Keratinocyte (primary cell): ENCODE measurements around the gene ANKS1A. TPM values are rescaled to one million over a fixed set of nuclear protein-coding genes. Genes with fewer than 3 reads are reported as not detected.

ENCODE experiments used
- DNase-seq: peaks from one replicate; pipeline ENCODE4 v3.0.0-alpha.2; 2011; ENCODE audit warnings: low read depth, missing footprints, low spot score
- FAIRE-seq: peaks from 2 replicates; lab custom pipeline; 2011; peaks lifted over from hg19 to GRCh38; lab: Jason Lieb, UNC
- H2AFZ ChIP-seq: 2 replicates; pipeline ENCODE4 v1.6.0; 2012; ENCODE audit warnings: low read length, control low read depth, inconsistent platforms; ENCODE audit not compliant: control insufficient read depth
- H3K27ac ChIP-seq: 2 replicates; pipeline ENCODE4 v1.5.1; 2011; ENCODE audit warnings: low read length; ENCODE audit not compliant: control insufficient read depth, insufficient read depth
- H3K27me3 ChIP-seq: 3 replicates; pipeline ENCODE4 v1.6.0; 2011; ENCODE audit warnings: low read length; ENCODE audit not compliant: control insufficient read depth, insufficient read depth; ENCODE audit errors: extremely low read depth
- H3K36me3 ChIP-seq, 2 experiments: 2 replicates in 1 of 2; 3 replicates in 1 of 2; pipeline ENCODE4 v1.5.1; 2011; ENCODE audit warnings: low read length in 2 of 2, mild to moderate bottlenecking in 1 of 2; ENCODE audit not compliant: control insufficient read depth in 2 of 2, insufficient read depth in 2 of 2; ENCODE audit errors: extremely low read depth in 1 of 2
- H3K4me1 ChIP-seq: 3 replicates; pipeline ENCODE4 v1.5.1; 2011; ENCODE audit warnings: low read length; ENCODE audit not compliant: control insufficient read depth, insufficient read depth; ENCODE audit errors: extremely low read depth
- H3K4me2 ChIP-seq: 3 replicates; pipeline ENCODE4 v1.6.0; 2011; ENCODE audit warnings: low read depth, low read length; ENCODE audit not compliant: control insufficient read depth, insufficient read depth; ENCODE audit errors: extremely low read depth
- H3K4me3 ChIP-seq, 3 experiments: fragments of 200-600 bp in 1 of 3; sonication (generic) in 1 of 3; 2 replicates in 2 of 3; 3 replicates in 1 of 3; pipeline ENCODE4 v1.5.1; 2011 to 2016; ENCODE audit warnings: low read length in 3 of 3, mild to moderate bottlenecking in 3 of 3, control low read depth in 2 of 3, inconsistent platforms in 1 of 3, low read depth in 1 of 3, mixed read lengths in 1 of 3, mixed run types in 1 of 3, moderate library complexity in 1 of 3; ENCODE audit not compliant: control insufficient read depth in 2 of 3, insufficient read depth in 2 of 3; ENCODE audit errors: extremely low read depth in 1 of 3
- H3K79me2 ChIP-seq: 2 replicates; pipeline ENCODE4 v1.6.0; 2012; ENCODE audit warnings: low read length; ENCODE audit not compliant: control insufficient read depth, insufficient read depth
- H3K9ac ChIP-seq: 3 replicates; pipeline ENCODE4 v1.6.0; 2011; ENCODE audit warnings: low read length; ENCODE audit not compliant: control insufficient read depth, insufficient read depth; ENCODE audit errors: extremely low read depth
- H3K9me1 ChIP-seq: 3 replicates; pipeline ENCODE4 v1.6.0; 2011; ENCODE audit warnings: low read length; ENCODE audit not compliant: control insufficient read depth, insufficient read depth; ENCODE audit errors: extremely low read depth
- H3K9me3 ChIP-seq: 2 replicates; pipeline ENCODE4 v1.5.1; 2012; ENCODE audit warnings: low read depth, low read length; ENCODE audit not compliant: control insufficient read depth
- H4K20me1 ChIP-seq: 3 replicates; pipeline ENCODE4 v1.6.0; 2011; ENCODE audit warnings: low read length; ENCODE audit not compliant: control insufficient read depth, insufficient read depth; ENCODE audit errors: extremely low read depth
- EZH2 ChIP-seq: IDR thresholded peaks from one replicate; pipeline ENCODE4 v1.6.1; 2012; ENCODE audit warnings: inconsistent platforms, mild to moderate bottlenecking, low read length, moderate library complexity
- dilution Hi-C: fragments of 300-500 bp; cut with MboI; formaldehyde crosslinking; loops from one replicate; pipeline ENCODE4 v1.7.0; 2020; ENCODE audit warnings: low sequenced_read_pairs; ENCODE audit not compliant: extremely low pct_ligation_motif_present
- polyA plus RNA-seq, 5 experiments: library from polyadenylated mRNA; depleted of rRNA in 3 of 5; stranded (reverse) in 3 of 5; stranded (forward) in 1 of 5; unstranded in 1 of 5; fragments of >200 nt; gene quantifications; 1 replicate in 1 of 5; 2 replicates in 3 of 5; 3 replicates in 1 of 5; pipeline versions ENCODE4 v1.2.1 to v1.2.3, GENCODE V29; 2011 to 2012; ENCODE audit warnings: missing spikeins in 2 of 5, low read depth in 1 of 5, low replicate concordance in 1 of 5
- TF ChIP-seq, protein P1 (sequence below), 3 experiments: IDR thresholded peaks in 1 of 3; conservative IDR thresholded peaks in 1 of 3; optimal IDR thresholded peaks in 1 of 3; 2 replicates in 2 of 3; 3 replicates in 1 of 3; pipeline versions ENCODE3 to v1.5.1; 2011; ENCODE audit warnings: low read length in 3 of 3, mild to moderate bottlenecking in 3 of 3, moderate library complexity in 2 of 3, control low read depth in 1 of 3, inconsistent platforms in 1 of 3; ENCODE audit not compliant: insufficient read depth in 2 of 3; ENCODE audit errors: extremely low read depth in 1 of 3

Gene ANKS1A
- polyA plus RNA-seq, 1 donor (not counting 4 experiments of a cell fraction or from before 2014, with no cell fraction given), result 8.6 TPM

DNA sequence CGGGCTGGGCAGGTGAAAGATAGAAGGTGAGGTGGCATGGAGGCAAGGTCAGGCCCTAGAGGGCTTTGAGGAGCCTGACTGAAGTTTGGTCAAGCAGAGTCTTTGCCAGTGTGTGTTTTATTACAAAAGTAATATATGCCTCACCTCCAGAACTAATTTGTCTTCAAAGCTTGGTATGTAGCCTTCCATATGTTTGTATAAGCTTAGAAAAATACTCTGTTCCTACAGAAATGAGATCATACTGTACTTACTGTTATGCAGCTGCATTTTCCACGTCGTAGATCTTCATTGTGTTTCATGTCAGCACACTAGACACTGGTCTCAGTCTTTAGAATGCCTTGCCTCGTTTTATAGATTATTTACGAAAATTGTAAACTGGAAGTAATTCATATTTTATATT, 61.8 kb downstream of the ANKS1A start:
- H3K4me3 ChIP-seq, result no peak overlapping the region
- dilution Hi-C loops, result no loop called here
- no peaks in the 10 kb centered on the region for H3K9me1 ChIP-seq
- no peak overlapping the region for H3K27ac ChIP-seq
- TF ChIP-seq EZH2, result no peak
- TF ChIP-seq, protein P1, sequence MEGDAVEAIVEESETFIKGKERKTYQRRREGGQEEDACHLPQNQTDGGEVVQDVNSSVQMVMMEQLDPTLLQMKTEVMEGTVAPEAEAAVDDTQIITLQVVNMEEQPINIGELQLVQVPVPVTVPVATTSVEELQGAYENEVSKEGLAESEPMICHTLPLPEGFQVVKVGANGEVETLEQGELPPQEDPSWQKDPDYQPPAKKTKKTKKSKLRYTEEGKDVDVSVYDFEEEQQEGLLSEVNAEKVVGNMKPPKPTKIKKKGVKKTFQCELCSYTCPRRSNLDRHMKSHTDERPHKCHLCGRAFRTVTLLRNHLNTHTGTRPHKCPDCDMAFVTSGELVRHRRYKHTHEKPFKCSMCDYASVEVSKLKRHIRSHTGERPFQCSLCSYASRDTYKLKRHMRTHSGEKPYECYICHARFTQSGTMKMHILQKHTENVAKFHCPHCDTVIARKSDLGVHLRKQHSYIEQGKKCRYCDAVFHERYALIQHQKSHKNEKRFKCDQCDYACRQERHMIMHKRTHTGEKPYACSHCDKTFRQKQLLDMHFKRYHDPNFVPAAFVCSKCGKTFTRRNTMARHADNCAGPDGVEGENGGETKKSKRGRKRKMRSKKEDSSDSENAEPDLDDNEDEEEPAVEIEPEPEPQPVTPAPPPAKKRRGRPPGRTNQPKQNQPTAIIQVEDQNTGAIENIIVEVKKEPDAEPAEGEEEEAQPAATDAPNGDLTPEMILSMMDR (optimal IDR thresholded peaks at IDR 0.05 in 1 of 3, IDR thresholded peaks at IDR 0.05 in 1 of 3, conservative IDR thresholded peaks at IDR 0.05 in 1 of 3; ENCODE audit: extremely low read depth in 1 of 3, insufficient read depth in 2 of 3, low read length in 3 of 3), result no peak
- no peaks in the 10 kb centered on the region for H3K27me3 ChIP-seq
- H3K36me3 ChIP-seq, result peaks cover 2 to 4% of the 10 kb centered on the region in 2 experiments
- H3K9me3 ChIP-seq, result no peaks in the 10 kb centered on the region
- H3K4me2 ChIP-seq, result no peak overlapping the region
- no peak overlapping the region for H3K9ac ChIP-seq
- no peak overlapping the region for H2AFZ ChIP-seq
- DNase-seq, result no peak
- peaks cover 3% of the 10 kb centered on the region for H3K4me1 ChIP-seq
- H3K79me2 ChIP-seq, result no peaks in the 10 kb centered on the region
- FAIRE-seq, result no peak
- no peaks in the 10 kb centered on the region for H4K20me1 ChIP-seq

DNA sequence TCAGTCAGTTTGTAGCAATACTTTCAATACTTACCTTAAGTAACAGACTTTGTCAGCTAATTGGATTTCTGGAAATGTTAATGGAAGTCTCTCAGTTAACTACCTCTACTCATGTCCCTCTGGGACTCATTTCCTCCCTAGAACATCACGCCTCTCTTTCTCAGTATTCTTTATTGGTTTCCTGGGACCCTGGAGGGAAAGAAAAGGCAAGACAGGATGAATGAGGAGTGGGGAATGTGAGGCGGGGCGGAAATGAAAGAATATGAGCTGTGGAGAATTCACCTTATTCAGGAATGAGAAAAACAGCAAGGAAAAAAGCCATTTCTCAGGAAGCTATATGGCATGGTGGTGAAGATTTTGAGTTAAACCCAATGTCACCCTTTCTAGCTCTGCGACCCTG, 62.7 kb downstream of the ANKS1A start:
- TF ChIP-seq EZH2, result no peak
- TF ChIP-seq, protein P1 (optimal IDR thresholded peaks at IDR 0.05 in 1 of 3, IDR thresholded peaks at IDR 0.05 in 1 of 3, conservative IDR thresholded peaks at IDR 0.05 in 1 of 3; ENCODE audit: extremely low read depth in 1 of 3, insufficient read depth in 2 of 3, low read length in 3 of 3), result no peak
- Histone ChIP-seq H4K20me1 (no peaks in the 10 kb centered on the region), H2AFZ (no peak overlapping the region), H3K36me3 (peaks cover 2 to 4% of the 10 kb centered on the region in 2 experiments), H3K9me1 (no peaks in the 10 kb centered on the region), H3K4me1 (peaks cover 3% of the 10 kb centered on the region), H3K4me2 (no peak overlapping the region), H3K79me2 (no peaks in the 10 kb centered on the region), H3K9me3 (no peaks in the 10 kb centered on the region), H3K4me3 (no peak overlapping the region), H3K27me3 (no peaks in the 10 kb centered on the region), H3K9ac (no peak overlapping the region), H3K27ac (no peak overlapping the region)
- FAIRE-seq, result no peak
- dilution Hi-C loops, result no loop called here
- DNase-seq, result no peak
